OCI-LY3 (cell line): Measurements from ENCODE around the gene PAXIP1.
A peak's percentile ranks its signal among the peaks of the same experiment; 100 is the strongest.

Source experiments
- H2AFZ ChIP-seq: fragments of 200-600, 300-600 bp; shearing (Covaris generic); 2 replicates; pipeline ENCODE4 v1.6.0; 2014; ENCODE audit warnings: antibody characterized with exemption, low read depth, low read length
- H3K27ac ChIP-seq: fragments of 200-600, 300-600 bp; sonication (generic); 2 replicates; pipeline ENCODE4 v1.5.1; 2014; ENCODE audit warnings: mild to moderate bottlenecking, low read length, moderate library complexity, mixed read lengths
- H3K27me3 ChIP-seq: fragments of 200-600, 300-600 bp; sonication (generic); 2 replicates; pipeline ENCODE4 v1.6.1; 2014; ENCODE audit warnings: low read depth, low read length, mixed read lengths
- H3K36me3 ChIP-seq: fragments of 200-600, 300-600 bp; sonication (generic); replicated peaks from 2 replicates; pipeline ENCODE3; 2014; ENCODE audit warnings: low read depth, low read length, mixed read lengths
- H3K4me1 ChIP-seq: fragments of 300-600, 200-600 bp; sonication (generic); 2 replicates; pipeline ENCODE4 v1.6.1; 2014; ENCODE audit warnings: low read length, mixed read lengths
- H3K4me2 ChIP-seq: fragments of 200-600, 300-600 bp; sonication (generic); 2 replicates; pipeline ENCODE4 v1.6.1; 2014; ENCODE audit warnings: low read length, mixed read lengths
- H3K4me3 ChIP-seq: fragments of 300-600, 200-600 bp; sonication (generic); 2 replicates; pipeline ENCODE4 v1.5.1; 2014; ENCODE audit warnings: antibody characterized with exemption, mild to moderate bottlenecking, low read length, moderate library complexity
- H3K79me2 ChIP-seq: fragments of 300-600, 200-600 bp; shearing (Covaris generic); 2 replicates; pipeline ENCODE4 v1.6.1; 2014; ENCODE audit warnings: mild to moderate bottlenecking, low read length, mixed read lengths
- H3K9ac ChIP-seq: fragments of 300-600, 200-600 bp; shearing (Covaris generic); 2 replicates; pipeline ENCODE4 v1.6.0; 2014; ENCODE audit warnings: mild to moderate bottlenecking, low read length, moderate library complexity
- H3K9me3 ChIP-seq: fragments of 200-600, 300-600 bp; shearing (Covaris generic); 2 replicates; pipeline ENCODE4 v1.6.1; 2014; ENCODE audit warnings: low read length, mixed read lengths; ENCODE audit not compliant: insufficient read depth
- H4K20me1 ChIP-seq: fragments of 200-600, 300-600 bp; sonication (generic); 2 replicates; pipeline ENCODE4 v1.6.1; 2016; ENCODE audit warnings: low read length, mixed read lengths; ENCODE audit not compliant: insufficient read depth
- EZH2phosphoT487 ChIP-seq: fragments of 200-600 bp; shearing (Covaris generic); IDR thresholded peaks from 2 replicates; pipeline ENCODE4 v1.6.1; 2018; ENCODE audit warnings: antibody characterized with exemption, mixed run types, low read depth
- TF ChIP-seq, protein P1 (sequence below): fragments of 200-600, 300-600 bp; sonication (generic); IDR thresholded peaks from 2 replicates; pipeline ENCODE4 v1.5.1; 2014; ENCODE audit warnings: antibody characterized with exemption, low read length, low read depth

The PAXIP1 gene

DNA sequence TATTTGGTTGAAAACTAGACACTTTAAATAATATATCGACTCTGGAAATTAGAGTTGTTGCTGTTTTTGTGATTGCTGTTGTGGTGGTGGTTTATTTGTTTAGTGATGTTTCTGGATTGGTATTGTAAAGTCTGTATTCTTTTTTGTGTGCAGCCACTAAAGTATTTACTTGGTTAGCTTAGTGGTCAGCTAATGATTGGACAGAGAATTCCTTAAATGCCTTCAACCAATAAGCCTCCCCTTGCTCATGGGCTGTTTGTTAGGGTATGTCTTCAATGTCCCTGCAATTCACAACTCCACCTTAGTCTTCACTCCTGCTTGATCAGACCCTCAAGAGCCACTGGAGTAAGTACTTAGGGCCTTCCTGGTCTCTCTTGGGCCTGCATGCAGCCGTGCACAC, 71.0 kb downstream of the PAXIP1 start:
- peaks cover 20% of the 10 kb centered on the region for H3K9me3 ChIP-seq
- TF ChIP-seq EZH2phosphoT487: no peak
- TF ChIP-seq, protein P1, sequence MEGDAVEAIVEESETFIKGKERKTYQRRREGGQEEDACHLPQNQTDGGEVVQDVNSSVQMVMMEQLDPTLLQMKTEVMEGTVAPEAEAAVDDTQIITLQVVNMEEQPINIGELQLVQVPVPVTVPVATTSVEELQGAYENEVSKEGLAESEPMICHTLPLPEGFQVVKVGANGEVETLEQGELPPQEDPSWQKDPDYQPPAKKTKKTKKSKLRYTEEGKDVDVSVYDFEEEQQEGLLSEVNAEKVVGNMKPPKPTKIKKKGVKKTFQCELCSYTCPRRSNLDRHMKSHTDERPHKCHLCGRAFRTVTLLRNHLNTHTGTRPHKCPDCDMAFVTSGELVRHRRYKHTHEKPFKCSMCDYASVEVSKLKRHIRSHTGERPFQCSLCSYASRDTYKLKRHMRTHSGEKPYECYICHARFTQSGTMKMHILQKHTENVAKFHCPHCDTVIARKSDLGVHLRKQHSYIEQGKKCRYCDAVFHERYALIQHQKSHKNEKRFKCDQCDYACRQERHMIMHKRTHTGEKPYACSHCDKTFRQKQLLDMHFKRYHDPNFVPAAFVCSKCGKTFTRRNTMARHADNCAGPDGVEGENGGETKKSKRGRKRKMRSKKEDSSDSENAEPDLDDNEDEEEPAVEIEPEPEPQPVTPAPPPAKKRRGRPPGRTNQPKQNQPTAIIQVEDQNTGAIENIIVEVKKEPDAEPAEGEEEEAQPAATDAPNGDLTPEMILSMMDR: no peak

GRCh38 chr7:154929006-154929726, 73.8 kb downstream of the PAXIP1 start:
- peak overlapping the region; percentile 59 for H3K27ac ChIP-seq
- no peaks in the 10 kb centered on the region for H3K27me3 ChIP-seq
- peak overlapping the region; percentile 85 for H2AFZ ChIP-seq
- peaks cover 12% of the 10 kb centered on the region; the same call in 1 of the 2 replicates for H3K4me1 ChIP-seq
- peak overlapping the region; percentile 93 for H3K4me3 ChIP-seq
- peaks cover 29% of the 10 kb centered on the region for H3K36me3 ChIP-seq
- TF ChIP-seq, protein P1: no peak
- no peak for TF ChIP-seq EZH2phosphoT487
- H3K4me2 ChIP-seq: peak overlapping the region; percentile 92
- H3K9me3 ChIP-seq: peaks cover 4% of the 10 kb centered on the region
- H3K79me2 ChIP-seq: peaks cover 10% of the 10 kb centered on the region; the same call in 1 of the 2 replicates
- no peaks in the 10 kb centered on the region for H4K20me1 ChIP-seq
- peak overlapping the region; percentile 81 for H3K9ac ChIP-seq

More for the DNA sequence above, 71.0 kb downstream of the PAXIP1 start:
- Histone ChIP-seq H2AFZ (no peak overlapping the region), H3K4me2 (no peak overlapping the region), H3K79me2 (peaks cover 10% of the 10 kb centered on the region; the same call in 1 of the 2 replicates), H3K9ac (no peak overlapping the region), H3K4me1 (peaks cover 7% of the 10 kb centered on the region; the same call in 1 of the 2 replicates), H3K4me3 (no peak overlapping the region), H4K20me1 (no peaks in the 10 kb centered on the region), H3K27ac (no peak overlapping the region), H3K27me3 (no peaks in the 10 kb centered on the region), H3K36me3 (peaks cover 44% of the 10 kb centered on the region)

DNA sequence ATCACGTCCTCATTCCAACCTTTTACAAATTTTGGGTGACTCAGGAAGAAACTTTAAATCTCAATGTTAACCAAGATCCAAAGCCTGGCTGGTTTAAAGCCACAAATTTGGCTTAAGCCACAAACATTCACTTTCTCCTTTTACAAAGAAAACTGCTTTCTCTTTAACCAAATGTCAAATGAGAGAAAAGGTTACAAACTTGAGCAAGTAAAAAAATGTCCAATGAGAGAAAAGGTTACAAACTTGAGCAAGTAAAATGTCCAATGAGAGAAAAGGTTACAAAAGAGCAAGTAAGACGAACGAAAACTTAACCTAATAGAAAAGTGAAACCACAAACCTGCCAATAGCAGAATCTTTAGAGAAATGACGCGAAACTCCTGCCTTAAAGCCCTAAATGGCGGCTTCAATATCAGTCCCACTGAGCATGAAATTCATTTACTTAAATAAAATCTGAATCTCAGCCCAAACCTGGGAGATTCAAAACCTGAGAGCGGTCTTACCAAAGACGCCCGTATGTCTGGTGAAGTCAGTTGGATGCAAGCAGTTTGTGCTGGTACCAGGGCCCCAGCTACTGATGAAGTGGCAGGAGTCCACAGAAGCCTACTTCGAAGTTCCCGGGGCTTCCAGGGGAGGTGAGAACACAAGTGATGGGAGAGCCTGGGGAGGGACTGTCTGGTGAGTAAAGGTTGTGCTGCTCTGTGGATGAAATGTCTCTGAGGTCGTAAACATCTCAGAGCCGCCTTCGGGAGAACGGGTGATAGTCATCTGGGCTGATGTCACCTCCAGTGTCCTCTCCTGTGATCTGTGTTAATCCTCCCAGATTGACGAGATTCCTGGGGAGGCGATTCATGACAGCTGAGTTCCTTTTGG, 74.6 kb downstream of the PAXIP1 start:
- peaks cover 4% of the 10 kb centered on the region; the same call in 1 of the 2 replicates for H3K9me3 ChIP-seq
- H3K4me2 ChIP-seq: peak overlapping the region; percentile 97
- H3K27ac ChIP-seq: peak overlapping the region; percentile 81
- TF ChIP-seq, protein P1: no peak
- TF ChIP-seq EZH2phosphoT487: no peak
- peak overlapping the region; percentile 93 for H3K4me3 ChIP-seq
- H3K9ac ChIP-seq: peak overlapping the region; percentile 81
- peaks cover 23% of the 10 kb centered on the region for H3K36me3 ChIP-seq
- H3K79me2 ChIP-seq: peaks cover 10% of the 10 kb centered on the region; the same call in 1 of the 2 replicates
- H3K4me1 ChIP-seq: peaks cover 12% of the 10 kb centered on the region; the same call in 1 of the 2 replicates
- H3K27me3 ChIP-seq: no peaks in the 10 kb centered on the region
- no peaks in the 10 kb centered on the region for H4K20me1 ChIP-seq
- H2AFZ ChIP-seq: peak overlapping the region; percentile 91
